A549 (cell line): ENCODE results near the gene CSE1L. TPM values are rescaled to one million over a fixed set of nuclear protein-coding genes. Genes with fewer than 3 reads are reported as not detected.

Source experiments
- ATAC-seq, 2 experiments: fragments of 200-7000 bp in 1 of 2; fragments of >200 bp in 1 of 2; cut with Nextera tagmentation in 1 of 2; cut with Tn5 transposase in 1 of 2; 3 replicates each; pipeline versions ENCODE4 v1.8.0 to v1.9.1; 2018 to 2020; ENCODE audit warnings: mild to moderate bottlenecking in 1 of 2, moderate library complexity in 1 of 2
- CTCF ChIA-PET: fragments of 300-600 bp; sonication (Branson Sonifier 250); formaldehyde crosslinking; extraction: SDS; loops from one replicate; lab custom pipeline; 2021; ENCODE audit warnings: antibody characterized with exemption, inconsistent platforms; lab: Yijun Ruan, JAX
- POLR2A ChIA-PET: fragments of 350-600 bp; formaldehyde crosslinking; extraction: SDS; loops from one replicate; lab custom pipeline; 2021; ENCODE audit warnings: antibody characterized with exemption, inconsistent platforms; lab: Yijun Ruan, JAX
- DNase-seq, 2 experiments: peaks; one replicate each; pipeline versions ENCODE4 v3.0.0 to v3.0.0-alpha.2; 2011 to 2016; ENCODE audit warnings: low read depth in 1 of 2, low spot score in 1 of 2
- FAIRE-seq: peaks from 2 replicates; lab custom pipeline; 2011; peaks lifted over from hg19 to GRCh38; lab: Jason Lieb, UNC
- H3K27ac ChIP-seq, 2 experiments: fragments of >200 bp; sonication (Bioruptor Twin); formaldehyde crosslinking; 3 replicates each; pipeline ENCODE4 v1.5.1; 2016 to 2017
- H3K4me1 ChIP-seq: fragments of >200 bp; sonication (Bioruptor Twin); formaldehyde crosslinking; 3 replicates; pipeline ENCODE4 v1.6.1; 2016
- H3K4me2 ChIP-seq: fragments of >200 bp; sonication (Bioruptor Twin); formaldehyde crosslinking; 3 replicates; pipeline ENCODE4 v1.6.1; 2016
- H3K4me3 ChIP-seq: fragments of >200 bp; sonication (Bioruptor Twin); formaldehyde crosslinking; 3 replicates; pipeline ENCODE4 v1.5.1; 2016
- H3K9me3 ChIP-seq: fragments of >200 bp; sonication (Bioruptor Twin); formaldehyde crosslinking; 3 replicates; pipeline ENCODE4 v1.6.1; 2016
- ATOH8 ChIP-seq: fragments of 250-450 bp; sonication (Bioruptor Pico); IDR thresholded peaks from 2 replicates; pipeline ENCODE4 v1.5.0; 2020; ENCODE audit warnings: low read depth, mild to moderate bottlenecking, moderate library complexity
- BHLHE40 ChIP-seq: IDR thresholded peaks from 2 replicates; pipeline ENCODE4 v1.6.1; 2012; ENCODE audit warnings: low read depth, low read length, inconsistent platforms
- CBX2 ChIP-seq: fragments of 200-600 bp; sonication (generic); IDR thresholded peaks from 2 replicates; pipeline ENCODE4 v1.6.1; 2016; ENCODE audit warnings: low read depth, mild to moderate bottlenecking, borderline replicate concordance
- CHD2 ChIP-seq: fragments of 150-350 bp; IDR thresholded peaks from 2 replicates; pipeline ENCODE4 v1.6.1; 2014; ENCODE audit warnings: low read length; ENCODE audit not compliant: partially characterized antibody
- CHD4 ChIP-seq: fragments of 200-600 bp; sonication (generic); IDR thresholded peaks from 2 replicates; pipeline ENCODE4 v1.6.1; 2016; ENCODE audit warnings: antibody characterized with exemption, mild to moderate bottlenecking, borderline replicate concordance
- ELK1 ChIP-seq: fragments of 150-350 bp; IDR thresholded peaks from 2 replicates; pipeline ENCODE4 v1.6.1; 2014; ENCODE audit warnings: low read depth, mild to moderate bottlenecking, low read length
- HOXA7 ChIP-seq: fragments of 250-450 bp; sonication (Bioruptor Pico); IDR thresholded peaks from 2 replicates; pipeline ENCODE4 v1.5.0; 2020; ENCODE audit warnings: mild to moderate bottlenecking, moderate library complexity
- HOXB5 ChIP-seq: fragments of 250-450 bp; sonication (Bioruptor Pico); IDR thresholded peaks from 2 replicates; pipeline ENCODE4 v1.5.0; 2020; ENCODE audit warnings: mild to moderate bottlenecking, moderate library complexity
- KDM1A ChIP-seq: fragments of 200-600 bp; sonication (generic); IDR thresholded peaks from 2 replicates; pipeline ENCODE4 v1.6.1; 2016; ENCODE audit warnings: low read depth, mild to moderate bottlenecking
- MAFK ChIP-seq: fragments of 450-650 bp; IDR thresholded peaks from 2 replicates; pipeline ENCODE4 v1.6.1; 2014; ENCODE audit not compliant: partially characterized antibody
- MYC ChIP-seq: IDR thresholded peaks from 2 replicates; pipeline ENCODE4 v1.6.1; 2012; ENCODE audit warnings: mild to moderate bottlenecking, inconsistent platforms, low read length, improper control_type of control experiment, borderline replicate concordance
- NR3C1 ChIP-seq: fragments of >200 bp; sonication (Bioruptor Twin); formaldehyde crosslinking; IDR thresholded peaks from 3 replicates; pipeline ENCODE4 v1.6.1; 2017
- PBX3 ChIP-seq: IDR thresholded peaks from 2 replicates; pipeline ENCODE4 v1.6.1; 2012
- RARB ChIP-seq: fragments of 250-450 bp; sonication (Bioruptor Pico); IDR thresholded peaks from 2 replicates; pipeline ENCODE4 v1.8.0; 2021; ENCODE audit warnings: mild to moderate bottlenecking, moderate library complexity
- RCOR1 ChIP-seq: fragments of 150-350 bp; IDR thresholded peaks from 2 replicates; pipeline ENCODE4 v1.6.1; 2014; ENCODE audit warnings: antibody characterized with exemption, low read length, low read depth
- SREBF2 ChIP-seq: fragments of 450-650 bp; IDR thresholded peaks from 2 replicates; pipeline ENCODE4 v1.6.1; 2014; ENCODE audit warnings: mild to moderate bottlenecking, moderate library complexity
- WGBS: methylation state at CpG from one replicate; pipeline ENCODE4 v1.1.6; 2017; ENCODE audit errors: missing lambda C conversion rate; 5-methylcytosine and 5-hydroxymethylcytosine counted together
- polyA plus RNA-seq, 4 experiments: library from polyadenylated mRNA; depleted of rRNA in 3 of 4; stranded (reverse); fragments of >200 nt; fragmentation: RNase III in 1 of 4; extraction: RNeasy Plus Mini Kit Qiagen cat#74134 plus additional on column Dnase treatment in 1 of 4; gene quantifications; 2 replicates in 3 of 4; 3 replicates in 1 of 4; pipeline ENCODE4 v1.2.3, GENCODE V29; 2011 to 2017
- TF ChIP-seq, protein P1 (sequence below): fragments of 200-600 bp; sonication (generic); IDR thresholded peaks from 2 replicates; pipeline ENCODE4 v1.6.1; 2016; ENCODE audit warnings: antibody characterized with exemption, mild to moderate bottlenecking, moderate library complexity
- TF ChIP-seq, protein P2 (sequence below): fragments of 250-450 bp; sonication (Bioruptor Pico); IDR thresholded peaks from 2 replicates; pipeline ENCODE4 v1.5.0; 2021; ENCODE audit warnings: mild to moderate bottlenecking, moderate library complexity, borderline replicate concordance

CSE1L gene
- polyA plus RNA-seq, 2 of the 4 experiments (the other 2 are of a cell fraction), result 116 to 125 TPM

DNA sequence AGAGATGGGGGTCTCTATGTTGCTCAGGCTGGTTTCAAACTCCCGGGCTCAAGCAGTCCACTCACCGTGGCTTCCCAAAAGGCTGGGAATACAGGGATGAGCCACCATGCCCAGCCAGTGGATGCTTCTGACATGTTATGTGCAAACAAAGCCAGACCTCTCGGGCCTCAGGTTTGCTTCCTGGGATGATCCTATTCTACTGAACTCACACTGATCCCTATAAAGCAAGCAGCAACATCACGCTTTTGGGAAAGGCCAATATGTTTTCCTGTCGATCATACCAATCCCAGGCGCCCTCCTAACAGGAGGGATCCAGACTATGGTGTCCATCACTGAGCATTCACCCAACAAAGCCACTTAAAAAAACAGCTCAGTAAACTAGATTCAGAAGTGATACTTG, 60.2 kb downstream of the CSE1L start:
- Histone ChIP-seq H3K4me3 (no peak overlapping the region), H3K27ac (no peak overlapping the region)

DNA sequence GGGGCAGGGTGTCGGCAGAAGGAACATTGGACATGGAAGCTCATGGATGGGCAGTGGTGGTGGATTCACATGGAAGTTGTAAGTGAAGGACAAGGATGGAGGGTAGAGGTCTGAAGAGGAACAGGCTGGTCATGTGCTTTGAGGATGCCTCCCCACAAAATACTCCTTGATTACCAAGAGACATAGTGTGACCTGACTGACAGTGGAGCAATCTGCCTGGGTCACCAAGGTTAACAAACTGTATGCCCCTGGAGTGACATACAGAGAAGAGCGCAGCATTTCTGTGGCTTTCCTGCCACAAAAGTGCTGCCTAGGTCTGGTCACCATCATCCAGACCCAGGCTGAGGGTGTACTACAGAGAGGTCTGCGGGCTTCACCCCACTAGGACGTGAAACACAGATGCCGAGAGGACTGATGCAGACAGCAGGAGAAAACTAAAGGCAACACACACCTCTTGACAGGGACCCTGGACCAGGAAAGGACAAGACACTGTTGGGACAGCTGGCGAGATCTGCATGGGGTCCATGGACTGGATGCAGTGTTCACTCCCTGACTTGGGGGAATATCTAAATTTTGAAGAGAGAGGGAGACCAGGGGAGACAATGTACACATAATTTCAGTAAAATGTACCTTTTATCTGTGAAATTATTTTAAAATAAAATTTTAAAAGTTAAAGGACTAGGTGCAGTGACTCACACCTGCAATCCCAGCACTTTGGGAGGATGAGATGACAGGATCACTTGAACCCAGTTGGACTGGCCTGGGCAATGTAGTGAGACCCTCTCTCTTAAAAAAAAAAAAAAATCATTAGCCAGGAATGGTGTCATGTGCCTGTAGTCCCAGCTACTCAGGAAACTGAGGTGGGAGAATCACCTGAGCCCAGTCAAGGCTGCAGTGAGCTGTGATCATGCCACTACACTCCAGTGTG, 64.9 kb downstream of the CSE1L start:
- Histone ChIP-seq H3K4me3 (no peak overlapping the region), H3K9me3 (no peaks in the 10 kb centered on the region)
- WGBS, result 96% methylated on average over 6 of the region's 6 CpGs
- TF ChIP-seq NR3C1 (no peak), CHD2 (no peak)
- TF ChIP-seq, all 56 proteins: peak for 0
- FAIRE-seq (no peak), ATAC-seq (peak; percentile 31 to 44; a peak in 5 of 6 replicates), DNase-seq (no peak)
- POLR2A ChIA-PET, result no interaction called here
- no peak overlapping the region for H3K27ac ChIP-seq
- H3K4me1 ChIP-seq, result no peaks in the 10 kb centered on the region
- CTCF ChIA-PET, result interaction anchor here (0.6 to 1.9 kb wide), 3 partner anchors 22 to 567 kb away, joined by 3 to 6 read pairs (median 5); no protein-coding TSS in a partner anchor
- H3K4me2 ChIP-seq, result no peak overlapping the region

More for the DNA sequence above, 60.2 kb downstream of the CSE1L start:
- POLR2A ChIA-PET, result no interaction called here
- 87% methylated on average over 6 of the region's 6 CpGs for WGBS
- FAIRE-seq, result no peak
- TF ChIP-seq RCOR1 (no peak), HOXA7 (CRISPR knock-in tag) (peak; percentile 52; the same call in 1 of the 2 replicates)
- no peak for ATAC-seq
- no peaks in the 10 kb centered on the region for H3K9me3 ChIP-seq
- H3K4me2 ChIP-seq, result no peak overlapping the region
- no peak for DNase-seq
- H3K4me1 ChIP-seq, result no peaks in the 10 kb centered on the region
- CTCF ChIA-PET, result interaction anchor here (0.6 kb wide), 1 partner anchor 110 kb away, joined by 3 read pairs; no protein-coding TSS in a partner anchor

- no peak for TF ChIP-seq MAFK
- TF ChIP-seq PBX3, result no peak
- no peak for TF ChIP-seq BHLHE40
- TF ChIP-seq CHD4, result no peak
- TF ChIP-seq, protein P1, sequence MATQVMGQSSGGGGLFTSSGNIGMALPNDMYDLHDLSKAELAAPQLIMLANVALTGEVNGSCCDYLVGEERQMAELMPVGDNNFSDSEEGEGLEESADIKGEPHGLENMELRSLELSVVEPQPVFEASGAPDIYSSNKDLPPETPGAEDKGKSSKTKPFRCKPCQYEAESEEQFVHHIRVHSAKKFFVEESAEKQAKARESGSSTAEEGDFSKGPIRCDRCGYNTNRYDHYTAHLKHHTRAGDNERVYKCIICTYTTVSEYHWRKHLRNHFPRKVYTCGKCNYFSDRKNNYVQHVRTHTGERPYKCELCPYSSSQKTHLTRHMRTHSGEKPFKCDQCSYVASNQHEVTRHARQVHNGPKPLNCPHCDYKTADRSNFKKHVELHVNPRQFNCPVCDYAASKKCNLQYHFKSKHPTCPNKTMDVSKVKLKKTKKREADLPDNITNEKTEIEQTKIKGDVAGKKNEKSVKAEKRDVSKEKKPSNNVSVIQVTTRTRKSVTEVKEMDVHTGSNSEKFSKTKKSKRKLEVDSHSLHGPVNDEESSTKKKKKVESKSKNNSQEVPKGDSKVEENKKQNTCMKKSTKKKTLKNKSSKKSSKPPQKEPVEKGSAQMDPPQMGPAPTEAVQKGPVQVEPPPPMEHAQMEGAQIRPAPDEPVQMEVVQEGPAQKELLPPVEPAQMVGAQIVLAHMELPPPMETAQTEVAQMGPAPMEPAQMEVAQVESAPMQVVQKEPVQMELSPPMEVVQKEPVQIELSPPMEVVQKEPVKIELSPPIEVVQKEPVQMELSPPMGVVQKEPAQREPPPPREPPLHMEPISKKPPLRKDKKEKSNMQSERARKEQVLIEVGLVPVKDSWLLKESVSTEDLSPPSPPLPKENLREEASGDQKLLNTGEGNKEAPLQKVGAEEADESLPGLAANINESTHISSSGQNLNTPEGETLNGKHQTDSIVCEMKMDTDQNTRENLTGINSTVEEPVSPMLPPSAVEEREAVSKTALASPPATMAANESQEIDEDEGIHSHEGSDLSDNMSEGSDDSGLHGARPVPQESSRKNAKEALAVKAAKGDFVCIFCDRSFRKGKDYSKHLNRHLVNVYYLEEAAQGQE, result no peak
- no peak for TF ChIP-seq ELK1
- no peak for TF ChIP-seq ATOH8 (CRISPR knock-in tag)
- no peak for TF ChIP-seq SREBF2
- TF ChIP-seq, protein P2, sequence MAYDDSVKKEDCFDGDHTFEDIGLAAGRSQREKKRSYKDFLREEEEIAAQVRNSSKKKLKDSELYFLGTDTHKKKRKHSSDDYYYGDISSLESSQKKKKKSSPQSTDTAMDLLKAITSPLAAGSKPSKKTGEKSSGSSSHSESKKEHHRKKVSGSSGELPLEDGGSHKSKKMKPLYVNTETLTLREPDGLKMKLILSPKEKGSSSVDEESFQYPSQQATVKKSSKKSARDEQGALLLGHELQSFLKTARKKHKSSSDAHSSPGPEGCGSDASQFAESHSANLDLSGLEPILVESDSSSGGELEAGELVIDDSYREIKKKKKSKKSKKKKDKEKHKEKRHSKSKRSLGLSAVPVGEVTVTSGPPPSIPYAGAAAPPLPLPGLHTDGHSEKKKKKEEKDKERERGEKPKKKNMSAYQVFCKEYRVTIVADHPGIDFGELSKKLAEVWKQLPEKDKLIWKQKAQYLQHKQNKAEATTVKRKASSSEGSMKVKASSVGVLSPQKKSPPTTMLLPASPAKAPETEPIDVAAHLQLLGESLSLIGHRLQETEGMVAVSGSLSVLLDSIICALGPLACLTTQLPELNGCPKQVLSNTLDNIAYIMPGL (CRISPR knock-in tag), result no peak
- no peak for TF ChIP-seq RARB (CRISPR knock-in tag)
- TF ChIP-seq KDM1A, result no peak
- no peak for TF ChIP-seq MYC
- no peak for TF ChIP-seq CBX2
- TF ChIP-seq HOXB5 (CRISPR knock-in tag), result no peak
- CTCF ChIA-PET, result interaction anchor here (1.9 kb wide), 1 partner anchor 20 kb away, joined by 6 read pairs; no protein-coding TSS in a partner anchor
- 89% methylated on average over 15 of the region's 15 CpGs for WGBS
- H3K4me2 ChIP-seq, result no peak overlapping the region
- H3K4me3 ChIP-seq, result no peak overlapping the region
- FAIRE-seq, result no peak
- no peaks in the 10 kb centered on the region for H3K4me1 ChIP-seq
- H3K27ac ChIP-seq, result no peak overlapping the region
- POLR2A ChIA-PET, result no interaction called here
- no peak for DNase-seq
- ATAC-seq, result no peak
- no peaks in the 10 kb centered on the region for H3K9me3 ChIP-seq
Observed at GRCh38 chr20:49112596-49113274, 66.6 kb downstream of the CSE1L start.
